HL-60 (cell line): ENCODE data around the gene RARRES1.

ENCODE experiments used
- DNase-seq, 2 experiments: peaks; one replicate each; pipeline ENCODE4 v3.0.0-alpha.2; 2010 to 2020; ENCODE audit warnings: low read depth in 1 of 2, low spot score in 1 of 2
- H3K27ac ChIP-seq: fragments of 250-450 bp; sonication (Bioruptor Pico); replicated peaks from 2 replicates; pipeline ENCODE4 v1.5.1; 2020; ENCODE audit warnings: mild to moderate bottlenecking, moderate library complexity
- H3K27me3 ChIP-seq: fragments of 250-450 bp; sonication (Bioruptor Pico); 2 replicates; pipeline ENCODE4 v1.5.1; 2021; ENCODE audit warnings: mild to moderate bottlenecking, moderate library complexity; ENCODE audit not compliant: insufficient read depth, poor library complexity, severe bottlenecking
- H3K4me3 ChIP-seq: replicated peaks from 2 replicates; pipeline ENCODE4 v1.5.1; 2011; ENCODE audit warnings: mild to moderate bottlenecking, control low read depth, low read length; ENCODE audit not compliant: insufficient read depth
- CTCF ChIP-seq: IDR thresholded peaks from one replicate; pipeline ENCODE4 v1.5.1; 2011; ENCODE audit warnings: low read length, control low read depth, inconsistent platforms; ENCODE audit not compliant: insufficient read depth
- GABPA ChIP-seq: IDR thresholded peaks from 2 replicates; pipeline ENCODE4 v1.6.1; 2012; ENCODE audit warnings: low read depth
- POLR2AphosphoS5 ChIP-seq: IDR thresholded peaks from 2 replicates; pipeline ENCODE4 v1.6.1; 2012; ENCODE audit warnings: low read depth
- REST ChIP-seq: IDR thresholded peaks from 2 replicates; pipeline ENCODE4 v1.6.1; 2012; ENCODE audit warnings: low read depth; ENCODE audit not compliant: insufficient replicate concordance
- SPI1 ChIP-seq: IDR thresholded peaks from 2 replicates; pipeline ENCODE4 v1.6.1; 2012; ENCODE audit warnings: low read depth, mild to moderate bottlenecking, borderline replicate concordance
- long read RNA-seq: library from polyadenylated mRNA; unstranded; transcript quantifications from one replicate; pipeline ENCODE4 v2.0.0, GENCODE V29; 2020

The RARRES1 gene
- long read RNA-seq: 0 reads

- Histone ChIP-seq H3K27me3 (no peaks in the 10 kb centered on the region), H3K4me3 (no peak within 1 kb of the TSS), H3K27ac (no peak within 1 kb of the TSS)
- DNase-seq: no peak
- TF ChIP-seq CTCF (no peak), REST (no peak), POLR2AphosphoS5 (no peak), SPI1 (no peak), GABPA (no peak)
Observed at GRCh38 chr3:158731938-158732855, at the start of gene RARRES1. RARRES1 (minus strand) TSS chr3:158732457; CDS start chr3:158732415, 42 bp downstream.

GRCh38 chr3:158781849-158782248 lies 49.6 kb upstream of the RARRES1 start:
- TF ChIP-seq POLR2AphosphoS5 (no peak), REST (no peak), GABPA (no peak), SPI1 (no peak), CTCF (no peak)
- Histone ChIP-seq H3K27ac (no peak overlapping the region), H3K27me3 (no peaks in the 10 kb centered on the region), H3K4me3 (no peak overlapping the region)
- no peak for DNase-seq

- no peak for DNase-seq
- Histone ChIP-seq H3K27ac (no peak overlapping the region), H3K4me3 (no peak overlapping the region), H3K27me3 (no peaks in the 10 kb centered on the region)
- TF ChIP-seq SPI1 (no peak), POLR2AphosphoS5 (no peak), CTCF (no peak), GABPA (no peak), REST (no peak)
Observed at GRCh38 chr3:158781191-158781590, 48.9 kb upstream of the RARRES1 start.
